Body of pancreas (tissue), 4 donors: ENCODE measurements around the gene ELAVL4. TPM values are rescaled to one million over a fixed set of nuclear protein-coding genes. Genes with fewer than 3 reads are reported as not detected.
A peak's percentile ranks its signal among the peaks of the same experiment; 100 is the strongest.

Experiments used
- ATAC-seq: fragments of 150-250 bp; one replicate; pipeline ENCODE4 v1.9.1; 2016
- DNase-seq, 4 donors: peaks; one replicate each; pipeline ENCODE4 v3.0.0-alpha.2; 2019
- H3K27ac ChIP-seq, 4 donors: fragments of 200-600 bp; sonication (generic); 1 replicate in 3 of 4; 2 replicates in 1 of 4; pipeline versions ENCODE4 v1.5.1 to v1.6.1; 2016 to 2019; ENCODE audit warnings: mild to moderate bottlenecking in 1 of 4, mixed read lengths in 1 of 4, moderate library complexity in 1 of 4
- H3K27me3 ChIP-seq, 2 donors: fragments of 200-600 bp; sonication (generic); one replicate each; pipeline ENCODE4 v1.6.0; 2016; ENCODE audit warnings: mild to moderate bottlenecking in 1 of 2
- H3K36me3 ChIP-seq, 2 donors: fragments of 200-600 bp; sonication (generic); replicated peaks in 1 of 2; 2 replicates each; pipeline ENCODE4 v1.5.1; 2016; ENCODE audit warnings: low read depth in 2 of 2; ENCODE audit not compliant: insufficient read depth in 1 of 2
- H3K4me1 ChIP-seq: fragments of 200-600 bp; sonication (generic); one replicate; pipeline ENCODE4 v1.6.0; 2016
- H3K4me3 ChIP-seq, 2 donors: fragments of 200-600 bp; sonication (generic); 1 replicate in 1 of 2; 2 replicates in 1 of 2; pipeline ENCODE4 v1.5.1; 2016 to 2019
- H3K9me3 ChIP-seq, 3 donors: fragments of 200-600 bp; sonication (generic); 1 replicate in 2 of 3; 2 replicates in 1 of 3; pipeline ENCODE4 v1.5.1; 2016
- CTCF ChIP-seq, 7 experiments: fragments of 450-650 bp in 4 of 7; fragments of 200-600 bp in 3 of 7; sonication (generic) in 3 of 7; IDR thresholded peaks; one replicate each; pipeline ENCODE4 v1.5.1; 2016 to 2019; ENCODE audit warnings: antibody characterized with exemption in 7 of 7
- POLR2A ChIP-seq, 3 donors: fragments of 450-650 bp; IDR thresholded peaks; one replicate each; pipeline ENCODE4 v1.6.1; 2016; ENCODE audit warnings: antibody characterized with exemption in 3 of 3, mild to moderate bottlenecking in 2 of 3
- WGBS, 2 donors: methylation state at CpG; one replicate each; pipeline ENCODE4 v1.1.5; 2017; 5-methylcytosine and 5-hydroxymethylcytosine counted together
- intact Hi-C: fragments of 100-400 bp; cut with DNase I; formaldehyde crosslinking; loops from one replicate; pipeline ENCODE4 v1.15.1; 2023
- total RNA-seq, 2 donors: library from RNA; depleted of rRNA; stranded (reverse); fragments of >200 nt; gene quantifications; one replicate each; pipeline ENCODE4 v1.1.0, GENCODE V29; 2016

Gene ELAVL4
- total RNA-seq, 2 donors from 2014 or later: 1.0 TPM; not detected in 1

DNA sequence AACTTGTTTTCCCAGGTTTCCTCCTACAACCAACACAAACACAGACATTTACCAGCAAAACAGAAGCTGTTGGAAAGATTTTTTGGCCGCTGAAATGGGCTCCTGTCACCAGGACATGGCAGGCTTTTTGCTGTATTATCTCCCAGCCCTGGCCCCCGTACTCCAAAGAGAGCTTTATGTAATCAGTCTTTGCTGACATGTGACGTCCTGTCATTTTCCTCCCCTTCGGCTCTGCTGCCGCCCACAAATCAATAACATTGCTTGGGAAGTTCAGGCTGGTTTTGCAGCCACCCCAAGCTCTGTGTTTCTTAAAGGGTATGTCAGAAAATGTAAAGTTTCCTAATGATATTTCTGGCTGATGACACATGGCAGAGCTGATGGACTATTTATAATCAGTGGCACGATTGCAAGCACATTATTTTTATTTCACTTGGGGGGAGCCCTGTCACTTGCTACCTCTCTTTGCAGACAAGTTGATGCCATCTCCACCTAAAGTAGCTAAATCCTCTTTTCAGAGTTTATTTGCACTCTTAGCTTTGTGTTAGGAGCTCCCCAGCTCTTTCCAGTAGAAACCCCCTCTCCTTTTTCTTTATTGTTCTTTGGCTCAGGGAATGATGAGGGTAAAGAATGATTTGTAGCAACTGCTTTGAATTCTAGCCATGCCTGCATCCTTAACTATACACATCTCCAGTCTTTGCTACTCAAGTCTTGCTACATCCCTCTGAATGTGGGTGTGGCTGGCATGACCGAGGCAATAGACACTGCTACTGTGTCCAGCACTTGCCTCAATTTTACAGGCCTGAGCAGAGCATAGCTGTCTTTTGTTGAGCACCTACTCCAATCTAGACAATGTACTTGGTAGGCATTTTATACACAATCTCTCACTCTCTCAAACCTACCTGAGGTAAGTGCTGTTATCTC, 67.3 kb downstream of the ELAVL4 start:
- 20 to 23% methylated on average over 7 of the region's 7 CpGs for WGBS, 2 donors
- TF ChIP-seq POLR2A (IDR thresholded peaks at IDR 0.05): no peak
- Histone ChIP-seq H3K9me3 (no peaks in the 10 kb centered on the region), H3K4me1 (peaks cover 5% of the 10 kb centered on the region), H3K27ac (no peak overlapping the region), H3K4me3 (no peak overlapping the region), H3K27me3 (no peaks in the 10 kb centered on the region), H3K36me3 (no peaks in the 10 kb centered on the region)
- DNase-seq (no peak), ATAC-seq (no peak)
- intact Hi-C loops: no loop called here

- no peak for TF ChIP-seq CTCF (IDR thresholded peaks at IDR 0.05)
- TF ChIP-seq POLR2A (IDR thresholded peaks at IDR 0.05): no peak
- H3K36me3 ChIP-seq: no peaks in the 10 kb centered on the region
- H3K27ac ChIP-seq: no peak overlapping the region
- WGBS, 2 donors: 72 to 73% methylated on average over 6 of the region's 6 CpGs
- H3K9me3 ChIP-seq: no peaks in the 10 kb centered on the region
- no peak overlapping the region for H3K4me3 ChIP-seq
- no peaks in the 10 kb centered on the region for H3K27me3 ChIP-seq
- ATAC-seq (no peak), DNase-seq (no peak)
- intact Hi-C loops: no loop called here
- peaks cover 5% of the 10 kb centered on the region for H3K4me1 ChIP-seq
Observed at GRCh38 chr1:50177994-50178393, 69.3 kb downstream of the ELAVL4 start.

- Histone ChIP-seq H3K4me3 (no peak overlapping the region), H3K27me3 (no peaks in the 10 kb centered on the region), H3K27ac (no peak overlapping the region), H3K9me3 (no peaks in the 10 kb centered on the region), H3K4me1 (peaks cover 5% of the 10 kb centered on the region), H3K36me3 (no peaks in the 10 kb centered on the region)
- no peak for DNase-seq
- 19 to 26% methylated on average over 2 of the region's 2 CpGs for WGBS, 2 donors
- intact Hi-C loops: no loop called here
- no peak for ATAC-seq
- TF ChIP-seq POLR2A (IDR thresholded peaks at IDR 0.05): no peak
- TF ChIP-seq CTCF (IDR thresholded peaks at IDR 0.05): no peak
Observed at GRCh38 chr1:50179639-50180038, 70.9 kb downstream of the ELAVL4 start.

DNA sequence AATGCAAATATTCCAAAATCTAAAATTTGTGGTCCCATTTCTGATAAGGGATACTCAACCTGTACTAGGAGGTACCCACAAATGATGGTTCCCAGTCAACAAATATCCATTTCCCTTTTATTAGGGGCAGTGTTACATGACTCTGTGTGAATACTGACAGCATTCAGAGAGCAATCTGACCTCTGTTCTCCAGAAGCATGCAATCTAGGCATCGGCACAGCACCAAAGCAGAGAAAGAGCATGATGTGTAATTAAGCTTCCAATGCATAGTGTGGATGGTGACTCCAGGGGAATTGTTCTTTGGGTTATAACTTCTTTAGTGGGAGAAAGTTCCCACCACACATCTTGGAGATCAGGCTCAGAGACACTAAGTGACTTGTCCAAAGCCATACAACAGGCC, 71.6 kb downstream of the ELAVL4 start:
- 77 to 88% methylated on average over 1 of the region's 1 CpG for WGBS, 2 donors
- Histone ChIP-seq H3K27me3 (no peaks in the 10 kb centered on the region), H3K4me1 (peaks cover 5% of the 10 kb centered on the region), H3K27ac (no peak overlapping the region), H3K36me3 (no peaks in the 10 kb centered on the region), H3K4me3 (no peak overlapping the region), H3K9me3 (no peaks in the 10 kb centered on the region)
- DNase-seq (no peak), ATAC-seq (no peak)
- TF ChIP-seq POLR2A (IDR thresholded peaks at IDR 0.05) (no peak), CTCF (IDR thresholded peaks at IDR 0.05) (no peak)
- intact Hi-C loops: no loop called here

DNA sequence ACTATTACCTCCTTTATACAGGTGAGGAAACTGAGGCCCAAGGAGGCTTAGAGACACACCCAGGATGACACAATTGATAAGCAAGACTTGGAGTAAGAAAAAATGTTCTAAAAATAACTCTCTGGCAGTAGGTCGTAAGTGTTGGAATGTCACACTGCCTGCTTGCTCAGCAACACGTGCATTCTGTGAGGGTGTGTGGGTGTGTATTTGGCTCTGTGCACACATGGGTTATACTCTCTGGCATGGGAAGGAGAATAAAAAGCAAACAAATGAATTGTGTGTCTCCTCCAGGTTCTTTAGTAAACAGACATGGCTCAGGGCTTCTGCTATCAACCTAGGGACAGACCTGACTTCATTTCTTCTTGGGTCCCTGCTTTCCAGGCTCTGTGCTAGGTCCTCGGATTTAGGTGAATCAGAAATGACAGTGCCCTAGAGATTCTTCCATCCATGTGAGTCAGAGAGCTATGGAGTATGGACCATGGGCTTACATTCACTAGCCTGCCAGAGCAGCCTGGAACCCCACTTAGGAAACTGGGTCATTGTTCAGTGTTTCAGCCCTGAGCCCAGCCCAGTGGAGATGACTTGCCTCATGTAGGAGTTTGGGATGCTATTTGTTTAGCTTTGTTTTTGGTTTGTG, 72.4 kb downstream of the ELAVL4 start:
- Histone ChIP-seq H3K27ac (no peak overlapping the region), H3K27me3 (no peaks in the 10 kb centered on the region), H3K9me3 (no peaks in the 10 kb centered on the region), H3K4me3 (no peak overlapping the region), H3K36me3 (no peaks in the 10 kb centered on the region), H3K4me1 (no peaks in the 10 kb centered on the region)
- DNase-seq (peak in 2 of 4 donors; percentile 6 to 7), ATAC-seq (no peak)
- intact Hi-C loops: no loop called here
- WGBS, 2 donors: 30 to 32% methylated on average over 3 of the region's 3 CpGs
- TF ChIP-seq CTCF (IDR thresholded peaks at IDR 0.05) (no peak), POLR2A (IDR thresholded peaks at IDR 0.05) (no peak)
